ENCODE measurements around the gene TLK2.
A peak's percentile ranks its signal among the peaks of the same experiment; 100 is the strongest.

Gene TLK2

GRCh38 chr17:62630365-62631085 is 151.9 kb downstream of the TLK2 start:
- no peak for DNase-seq

DNA sequence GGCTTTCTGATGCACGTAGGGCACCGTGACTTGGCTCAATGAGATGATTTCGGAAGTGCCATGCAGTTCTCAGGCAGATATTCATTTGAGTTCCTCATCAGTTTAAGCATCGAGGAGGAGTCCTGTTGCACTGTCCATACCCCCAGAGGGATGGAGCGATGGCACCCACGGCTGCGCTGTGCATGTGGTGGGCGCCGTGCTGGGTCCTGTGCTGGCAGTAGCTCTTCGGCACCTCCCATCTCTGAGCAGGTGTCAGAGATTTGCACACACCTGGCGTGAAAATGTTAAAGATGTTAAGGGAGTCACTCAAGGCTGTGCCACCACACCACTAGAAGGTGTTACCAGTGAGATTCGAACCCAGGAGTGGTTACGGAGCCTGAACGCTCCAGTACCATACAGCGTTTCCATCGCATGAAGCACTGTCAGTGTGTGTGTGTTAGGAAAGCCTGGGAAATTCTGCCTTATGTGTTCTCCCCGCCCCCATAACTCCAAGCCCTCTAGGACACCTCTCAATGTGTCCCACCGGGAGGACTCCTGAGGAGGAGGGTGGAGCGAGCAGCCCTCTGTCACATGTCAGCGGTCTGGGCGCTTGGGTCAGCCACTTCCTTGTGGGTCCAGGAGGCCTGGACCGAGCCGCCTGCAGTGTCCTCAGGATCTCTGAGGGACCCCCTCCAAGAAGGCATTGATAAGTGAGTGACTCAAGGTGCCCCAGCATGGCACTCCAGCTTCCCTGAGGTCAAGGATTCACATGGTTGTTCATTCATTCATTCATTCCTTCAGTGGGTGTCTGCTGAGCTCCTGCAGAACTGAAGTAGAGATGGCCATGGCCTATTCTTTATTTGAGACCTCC is 152.7 kb downstream of the TLK2 start:
- DNase-seq: no peak

DNA sequence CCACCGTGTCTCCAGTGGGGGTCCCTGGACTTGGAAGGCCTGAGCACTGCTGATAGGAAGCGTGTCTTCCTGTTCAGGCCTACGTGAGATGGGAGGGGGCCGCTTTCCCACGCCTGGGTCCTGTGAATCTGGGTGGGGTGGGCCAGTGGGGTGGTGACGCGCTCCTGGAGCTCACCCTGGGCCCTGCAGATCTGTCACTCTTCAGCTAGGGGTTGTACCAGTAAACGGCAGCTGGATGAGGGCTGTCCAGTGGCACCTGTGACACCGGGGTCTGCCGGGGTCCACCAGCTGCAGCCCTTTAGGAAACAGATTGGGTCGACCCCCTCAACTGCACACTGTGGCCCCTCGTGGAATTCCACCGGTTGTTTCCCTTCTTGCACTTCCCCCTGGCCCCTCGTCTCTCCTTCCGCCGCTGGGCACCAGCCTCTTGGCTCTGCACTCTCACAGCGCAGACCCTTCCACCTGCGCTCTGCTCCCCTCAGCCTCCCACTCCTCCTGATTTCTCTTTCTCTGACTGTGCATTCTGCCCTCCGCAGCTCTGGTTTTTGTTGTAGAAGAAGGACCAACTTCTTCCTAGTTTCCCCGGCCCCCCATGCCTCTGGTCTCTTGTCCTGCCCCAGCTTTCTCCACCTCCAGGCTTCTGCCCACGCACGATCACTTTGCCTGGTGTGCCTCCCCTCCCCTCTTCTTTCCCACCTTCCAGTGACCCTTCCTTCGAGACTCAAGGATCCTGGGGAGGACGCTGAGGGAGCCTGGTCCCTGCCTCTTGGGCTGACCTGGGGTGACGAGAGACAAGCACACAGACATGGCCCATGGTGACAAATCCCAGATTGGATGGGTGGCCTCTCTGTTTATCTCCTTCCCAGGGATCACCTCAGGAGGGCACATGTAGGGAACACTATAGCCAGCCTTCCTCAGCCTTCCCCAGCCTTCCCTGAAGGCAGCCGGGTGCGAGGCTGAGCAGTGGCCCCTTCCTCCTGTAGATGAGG is 153.6 kb downstream of the TLK2 start:
- no peak for DNase-seq

DNA sequence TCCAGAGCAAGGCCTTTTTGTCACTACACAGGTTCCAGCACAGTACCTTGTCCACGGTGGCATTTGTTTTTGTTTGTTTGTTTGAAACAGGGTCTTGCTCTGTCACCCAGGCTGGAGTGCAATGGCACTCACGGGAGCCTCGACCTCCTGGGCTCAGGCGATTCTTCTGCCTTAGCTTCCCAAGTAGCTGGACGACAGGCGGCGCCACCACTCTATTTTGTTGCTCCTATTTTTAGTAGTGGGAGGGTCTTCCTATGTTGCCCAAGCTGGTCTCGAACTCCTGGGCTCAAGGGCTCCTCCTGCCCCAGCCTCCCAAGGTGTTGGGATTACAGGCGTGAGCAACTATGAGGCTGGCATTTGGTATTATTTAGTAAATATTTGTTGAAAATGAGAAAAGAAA is 159.2 kb downstream of the TLK2 start:
- no peak for DNase-seq

- no peak for DNase-seq
These were observed 162.5 kb downstream of the TLK2 start for GRCh38 chr17:62641153-62641552.

DNA sequence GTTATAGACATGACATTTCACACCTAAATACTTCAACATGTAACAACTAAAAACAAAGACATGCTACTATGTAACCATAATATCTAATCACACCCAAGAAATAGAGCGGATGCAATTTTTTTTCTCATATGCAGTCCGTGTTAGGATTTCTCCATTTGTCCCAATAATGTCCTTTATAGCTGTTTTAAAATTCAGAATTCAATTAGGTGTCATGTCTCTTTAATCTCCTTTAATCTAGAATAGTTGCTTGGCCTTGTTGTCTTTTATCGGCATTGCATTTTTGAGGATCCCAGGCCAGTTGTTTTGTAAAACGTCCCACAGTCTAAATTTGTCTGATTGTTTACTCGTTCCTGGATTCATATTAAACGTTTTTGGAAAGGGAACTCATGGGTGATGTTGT is 163.3 kb downstream of the TLK2 start:
- DNase-seq: no peak

- no peak for DNase-seq
These were observed 164.9 kb downstream of the TLK2 start for GRCh38 chr17:62643496-62643895.

GRCh38 chr17:62644487-62645173 is 166.0 kb downstream of the TLK2 start:
- DNase-seq: no peak

- no peak for DNase-seq
These were observed 169.8 kb downstream of the TLK2 start for GRCh38 chr17:62648251-62648955.

DNA sequence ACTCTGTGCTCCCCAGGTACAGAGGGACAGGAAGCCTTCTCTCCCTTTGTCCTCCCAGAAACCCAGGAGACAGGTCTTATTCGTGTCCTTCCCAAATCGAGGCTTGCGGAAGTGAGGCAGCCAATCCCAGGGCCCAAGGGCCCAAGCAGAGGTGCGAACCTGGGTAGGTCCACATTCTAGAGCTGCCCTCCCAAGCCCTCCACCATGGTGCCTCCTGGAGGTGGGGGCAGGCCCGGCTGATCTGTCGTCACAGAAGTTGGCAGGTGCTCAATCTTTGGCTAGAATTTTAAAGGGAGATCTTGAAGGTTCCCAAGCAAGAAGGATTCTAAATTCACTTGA is 170.3 kb downstream of the TLK2 start:
- DNase-seq: no peak

- no peak for DNase-seq
These were observed 170.9 kb downstream of the TLK2 start for GRCh38 chr17:62649570-62649969.

DNA sequence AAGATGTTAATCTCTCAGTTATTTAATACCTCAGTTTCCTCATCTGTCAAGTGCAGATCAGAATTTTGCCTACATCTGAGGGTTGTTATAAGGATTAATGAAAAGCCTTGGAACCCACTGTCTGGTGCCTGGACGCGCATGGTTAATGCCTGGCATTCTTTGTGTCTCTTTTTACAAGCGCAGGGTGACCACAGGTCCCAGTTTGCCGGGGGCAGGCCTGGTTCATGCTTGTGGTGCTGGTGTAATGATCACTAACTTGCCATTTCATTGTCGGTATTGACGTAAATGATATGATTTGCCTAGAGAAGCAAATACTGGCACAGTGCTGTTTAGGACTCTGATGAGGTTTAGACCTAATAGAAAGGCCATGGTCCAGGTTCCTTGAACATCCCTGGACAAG is 172.0 kb downstream of the TLK2 start:
- no peak for DNase-seq

DNA sequence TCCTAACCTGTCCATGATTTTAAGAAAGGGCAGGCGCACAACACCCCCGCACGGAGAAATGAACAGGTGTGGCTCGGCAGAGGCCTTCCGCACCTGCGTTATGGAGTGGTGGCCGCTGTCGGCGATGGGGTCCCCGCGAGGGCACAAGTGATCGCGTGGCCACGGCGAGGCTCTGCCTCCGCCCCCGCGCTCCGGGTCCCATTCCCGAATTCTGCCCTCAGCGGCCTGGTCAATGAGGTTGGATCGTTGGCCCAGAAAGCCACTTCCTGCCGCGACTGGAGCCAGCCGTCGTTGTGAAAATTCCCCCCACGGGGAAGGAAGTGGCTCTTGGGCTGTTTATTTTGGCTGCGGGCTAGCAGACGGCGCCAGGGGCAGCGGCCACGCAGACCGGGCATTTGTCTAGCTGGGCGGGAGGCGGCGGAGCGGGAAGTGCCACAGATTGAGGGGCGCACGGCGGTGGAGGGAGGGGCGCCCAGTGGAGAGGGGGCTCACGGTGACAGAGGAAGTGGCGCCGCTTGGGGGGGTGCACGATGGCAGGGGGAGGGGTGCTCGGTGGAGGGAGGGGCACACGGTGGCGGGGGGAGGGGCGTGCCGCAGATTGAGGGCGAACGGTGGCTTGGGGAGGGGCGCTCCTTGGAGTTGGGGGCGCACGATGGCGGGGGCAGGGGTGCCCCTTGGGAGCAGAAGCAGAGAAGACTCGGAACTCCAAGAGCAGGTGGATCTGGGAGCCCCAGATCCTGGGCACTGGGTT is 173.8 kb downstream of the TLK2 start:
- peak; percentile 66 for DNase-seq

DNA sequence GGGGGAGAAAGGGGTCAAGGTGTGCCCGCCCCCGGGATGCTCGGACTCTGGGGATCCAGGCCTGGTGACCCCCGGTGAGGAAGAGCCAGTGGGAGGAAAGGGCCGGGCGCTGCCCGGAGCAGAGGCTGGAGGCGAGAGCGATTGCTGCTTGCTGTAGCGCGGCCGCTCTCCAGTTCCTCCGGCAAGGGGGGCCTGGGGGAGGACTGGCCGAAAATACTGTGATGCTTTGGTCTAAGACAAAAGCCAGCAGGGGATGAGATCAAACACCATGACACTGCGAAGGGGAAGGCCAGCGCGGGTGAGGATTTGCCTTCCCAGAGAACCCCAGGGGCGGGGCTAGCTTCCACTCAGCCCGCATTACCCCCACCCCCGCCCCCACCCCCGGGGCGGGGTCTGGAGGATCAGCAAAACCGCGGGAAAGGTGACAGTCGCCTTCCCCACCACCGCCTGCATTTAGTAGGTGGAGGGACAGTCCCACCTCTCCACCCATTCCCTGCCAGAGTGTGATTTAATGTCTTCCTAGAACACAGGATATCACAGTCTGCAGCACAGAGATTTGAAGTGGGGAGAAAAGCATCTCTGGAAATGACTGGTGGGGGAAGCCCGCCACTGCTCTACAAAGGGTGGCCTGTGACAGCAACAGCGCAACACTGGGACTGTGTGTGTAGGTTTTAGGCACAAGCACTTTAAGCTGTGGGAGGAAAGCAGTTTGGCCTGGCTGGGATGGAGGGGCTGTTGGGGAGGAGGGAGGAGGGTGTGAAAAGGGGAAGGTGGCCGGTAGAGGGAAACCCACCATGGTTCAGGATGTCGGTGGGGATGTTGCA is 174.6 kb downstream of the TLK2 start:
- peak; percentile 82 for DNase-seq

DNA sequence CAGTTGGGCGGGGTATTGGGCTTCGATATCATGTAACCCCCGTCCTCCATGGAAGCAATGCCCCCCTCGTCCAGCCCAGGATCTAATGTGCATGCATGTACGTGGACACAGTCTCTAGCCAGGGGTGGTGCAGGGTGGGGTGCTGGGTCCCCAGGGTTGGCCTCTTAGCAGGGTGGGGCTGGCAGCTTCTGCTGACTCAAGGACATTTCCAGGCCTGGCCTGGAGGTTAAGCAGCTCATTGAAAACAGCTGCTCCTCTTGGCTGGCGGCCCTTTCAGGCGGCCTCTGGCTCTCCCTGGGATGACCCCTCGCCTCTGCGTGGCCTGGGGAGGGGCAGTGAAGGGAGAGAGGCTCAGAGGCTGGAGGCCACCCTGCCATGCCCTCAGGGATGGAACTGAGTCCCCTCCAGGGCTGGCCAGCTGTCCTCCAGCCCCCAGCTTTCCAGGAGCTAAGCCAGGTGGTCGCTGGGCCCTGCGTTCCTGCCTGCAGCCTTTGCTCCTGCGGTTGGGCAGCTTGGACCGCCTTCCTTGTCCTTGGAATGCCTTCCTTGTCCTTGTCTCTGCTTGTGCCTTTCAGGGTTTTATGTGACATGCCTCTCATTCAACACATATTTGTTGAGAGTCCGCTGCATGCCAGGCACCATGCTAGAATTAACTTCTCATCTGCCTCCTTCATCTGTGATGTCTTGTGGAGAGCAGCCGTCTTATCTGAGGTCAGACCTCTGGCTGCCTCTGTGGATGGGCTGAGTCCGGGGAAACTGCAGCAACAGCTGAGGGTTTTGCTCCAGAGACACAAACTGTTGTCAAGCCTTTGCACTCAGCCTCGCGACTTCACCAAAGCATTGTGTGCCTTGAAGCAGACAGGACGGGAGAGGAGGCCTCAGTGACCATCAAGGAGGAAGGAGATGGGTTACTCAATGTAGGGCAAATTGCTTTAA is 175.5 kb downstream of the TLK2 start:
- peak; percentile 72 for DNase-seq

DNA sequence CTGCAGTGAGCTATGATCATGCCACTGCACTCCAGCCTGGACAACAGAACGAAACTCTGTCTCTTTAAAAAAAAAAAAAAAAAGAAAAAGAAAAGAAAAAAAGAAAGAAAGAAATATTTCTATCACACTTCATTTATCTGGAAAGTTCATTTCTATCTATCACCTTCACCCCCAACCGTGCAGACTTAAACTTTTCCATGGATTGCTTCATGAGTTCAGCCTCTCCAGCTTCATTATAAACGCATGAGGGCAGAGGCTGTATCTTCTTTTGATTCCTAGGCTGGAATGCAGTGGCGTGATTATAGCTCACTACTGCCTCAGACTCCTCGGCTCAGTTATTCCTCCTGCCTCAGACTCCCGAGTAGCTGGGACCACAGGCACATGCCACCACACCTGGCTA is 177.0 kb downstream of the TLK2 start:
- DNase-seq: no peak

- no peak for DNase-seq
These were observed 177.8 kb downstream of the TLK2 start for GRCh38 chr17:62656446-62656845.

- DNase-seq: no peak
These were observed 178.6 kb downstream of the TLK2 start for GRCh38 chr17:62657145-62657665.

DNA sequence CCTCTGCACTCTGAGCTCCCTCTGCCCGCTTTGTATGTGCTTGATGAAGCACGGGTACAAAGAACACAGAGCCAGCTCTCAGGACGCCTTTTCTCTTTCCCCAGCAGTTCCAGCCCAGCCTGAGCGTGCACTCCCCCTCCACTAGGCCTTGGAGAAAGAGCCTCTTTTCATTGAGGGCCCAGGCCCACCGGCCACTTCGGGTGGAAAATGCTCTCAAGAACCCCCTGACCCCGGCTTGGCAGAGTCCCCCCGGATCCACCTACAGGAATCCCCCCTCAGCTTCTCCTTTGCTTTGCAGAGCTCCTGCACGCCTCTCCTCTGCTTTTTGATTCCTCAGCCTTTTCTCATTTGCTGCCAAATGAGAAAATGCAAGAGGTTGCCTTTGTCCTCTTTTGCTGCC is 179.1 kb downstream of the TLK2 start:
- no peak for DNase-seq

Data from hematopoietic multipotent progenitor cell treated with erythropoietin and hydrocortisone succinate and interleukin-3 and kit ligand, for 4 days (in vitro differentiated cells).